SKM-1 treated with dmso at 0.1 percent for 144 hours (cell line): ENCODE measurements around the gene BIRC5.
"Not testable (repeated sequence)": the region's sequence is repeated elsewhere in the genome, so short reads cannot be mapped to it uniquely, and the experiment has no call there.

ENCODE experiments used
- DNase-seq: peaks from one replicate; lab custom pipeline; 2025; ENCODE audit not compliant: unreplicated experiment; lab: John Stamatoyannopoulos, UW

The BIRC5 gene

DNA sequence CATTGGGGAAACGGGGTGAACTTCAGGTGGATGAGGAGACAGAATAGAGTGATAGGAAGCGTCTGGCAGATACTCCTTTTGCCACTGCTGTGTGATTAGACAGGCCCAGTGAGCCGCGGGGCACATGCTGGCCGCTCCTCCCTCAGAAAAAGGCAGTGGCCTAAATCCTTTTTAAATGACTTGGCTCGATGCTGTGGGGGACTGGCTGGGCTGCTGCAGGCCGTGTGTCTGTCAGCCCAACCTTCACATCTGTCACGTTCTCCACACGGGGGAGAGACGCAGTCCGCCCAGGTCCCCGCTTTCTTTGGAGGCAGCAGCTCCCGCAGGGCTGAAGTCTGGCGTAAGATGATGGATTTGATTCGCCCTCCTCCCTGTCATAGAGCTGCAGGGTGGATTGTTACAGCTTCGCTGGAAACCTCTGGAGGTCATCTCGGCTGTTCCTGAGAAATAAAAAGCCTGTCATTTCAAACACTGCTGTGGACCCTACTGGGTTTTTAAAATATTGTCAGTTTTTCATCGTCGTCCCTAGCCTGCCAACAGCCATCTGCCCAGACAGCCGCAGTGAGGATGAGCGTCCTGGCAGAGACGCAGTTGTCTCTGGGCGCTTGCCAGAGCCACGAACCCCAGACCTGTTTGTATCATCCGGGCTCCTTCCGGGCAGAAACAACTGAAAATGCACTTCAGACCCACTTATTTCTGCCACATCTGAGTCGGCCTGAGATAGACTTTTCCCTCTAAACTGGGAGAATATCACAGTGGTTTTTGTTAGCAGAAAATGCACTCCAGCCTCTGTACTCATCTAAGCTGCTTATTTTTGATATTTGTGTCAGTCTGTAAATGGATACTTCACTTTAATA, 10.4 kb downstream of the BIRC5 start:
- no peak for DNase-seq

DNA sequence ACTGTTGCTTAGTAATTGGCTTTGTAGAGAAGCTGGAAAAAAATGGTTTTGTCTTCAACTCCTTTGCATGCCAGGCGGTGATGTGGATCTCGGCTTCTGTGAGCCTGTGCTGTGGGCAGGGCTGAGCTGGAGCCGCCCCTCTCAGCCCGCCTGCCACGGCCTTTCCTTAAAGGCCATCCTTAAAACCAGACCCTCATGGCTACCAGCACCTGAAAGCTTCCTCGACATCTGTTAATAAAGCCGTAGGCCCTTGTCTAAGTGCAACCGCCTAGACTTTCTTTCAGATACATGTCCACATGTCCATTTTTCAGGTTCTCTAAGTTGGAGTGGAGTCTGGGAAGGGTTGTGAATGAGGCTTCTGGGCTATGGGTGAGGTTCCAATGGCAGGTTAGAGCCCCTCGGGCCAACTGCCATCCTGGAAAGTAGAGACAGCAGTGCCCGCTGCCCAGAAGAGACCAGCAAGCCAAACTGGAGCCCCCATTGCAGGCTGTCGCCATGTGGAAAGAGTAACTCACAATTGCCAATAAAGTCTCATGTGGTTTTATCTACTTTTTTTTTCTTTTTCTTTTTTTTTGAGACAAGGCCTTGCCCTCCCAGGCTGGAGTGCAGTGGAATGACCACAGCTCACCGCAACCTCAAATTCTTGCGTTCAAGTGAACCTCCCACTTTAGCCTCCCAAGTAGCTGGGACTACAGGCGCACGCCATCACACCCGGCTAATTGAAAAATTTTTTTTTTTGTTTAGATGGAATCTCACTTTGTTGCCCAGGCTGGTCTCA, 11.2 kb downstream of the BIRC5 start:
- DNase-seq, result no peak

DNA sequence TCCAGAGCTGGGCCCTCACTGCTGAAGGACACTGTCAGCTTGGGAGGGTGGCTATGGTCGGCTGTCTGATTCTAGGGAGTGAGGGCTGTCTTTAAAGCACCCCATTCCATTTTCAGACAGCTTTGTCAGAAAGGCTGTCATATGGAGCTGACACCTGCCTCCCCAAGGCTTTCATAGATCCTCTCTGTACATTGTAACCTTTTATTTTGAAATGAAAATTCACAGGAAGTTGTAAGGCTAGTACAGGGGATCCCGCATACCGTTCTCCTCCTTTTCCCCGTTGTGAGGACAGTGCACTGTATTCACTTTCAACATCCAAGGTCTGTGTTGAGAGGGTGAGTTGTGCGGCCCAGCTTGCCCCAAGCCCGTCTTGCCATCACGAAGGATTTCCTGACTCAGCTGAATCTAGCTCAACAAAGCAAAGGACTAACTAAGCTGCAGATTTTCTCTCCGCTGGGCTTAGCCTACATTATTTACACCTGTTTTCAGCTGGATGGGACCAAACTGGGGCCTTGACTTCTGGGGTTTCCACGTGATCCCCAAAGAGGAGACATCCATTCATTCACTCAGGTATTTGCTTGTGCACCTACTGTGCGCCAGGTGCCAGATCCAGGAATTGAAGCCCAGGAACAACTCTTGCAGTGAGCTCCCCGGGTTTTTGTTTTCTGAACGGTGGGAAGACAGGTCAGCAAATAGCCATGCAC, 12.2 kb downstream of the BIRC5 start:
- DNase-seq, result no peak

DNA sequence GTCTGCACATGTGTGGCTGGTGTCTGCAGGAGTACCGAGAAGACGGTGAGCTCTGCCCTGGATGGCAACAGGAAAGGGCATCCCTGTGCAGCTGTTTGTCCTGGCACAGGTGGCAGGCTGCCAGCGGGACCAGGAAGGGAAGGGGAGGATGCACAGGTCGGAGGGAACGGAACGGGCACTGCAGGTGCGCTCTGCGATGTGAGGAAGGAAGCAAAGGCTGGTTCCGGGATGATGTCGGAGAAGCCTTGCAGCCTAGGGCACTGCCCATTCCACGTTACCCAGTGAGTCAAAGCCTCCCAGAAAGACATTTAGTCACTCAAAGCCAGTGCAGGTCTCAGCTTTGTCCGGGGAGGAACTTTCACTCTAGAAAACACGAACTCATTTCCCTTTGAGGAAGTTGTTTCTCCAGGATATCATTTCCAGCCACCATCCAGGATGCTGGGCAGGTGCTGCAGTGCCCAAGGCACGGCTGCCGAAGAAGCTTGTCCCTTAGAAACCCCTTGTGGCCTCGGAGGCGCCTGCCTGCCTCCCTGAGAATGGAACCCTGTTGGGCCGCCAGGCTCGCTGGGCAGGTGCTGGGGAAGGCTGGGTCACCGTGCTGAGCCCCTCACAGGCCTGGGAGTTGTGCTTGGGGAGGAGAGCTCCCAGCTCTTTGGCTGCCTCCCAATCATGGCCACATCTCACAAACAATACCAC, 12.9 kb downstream of the BIRC5 start:
- DNase-seq, result no peak

DNA sequence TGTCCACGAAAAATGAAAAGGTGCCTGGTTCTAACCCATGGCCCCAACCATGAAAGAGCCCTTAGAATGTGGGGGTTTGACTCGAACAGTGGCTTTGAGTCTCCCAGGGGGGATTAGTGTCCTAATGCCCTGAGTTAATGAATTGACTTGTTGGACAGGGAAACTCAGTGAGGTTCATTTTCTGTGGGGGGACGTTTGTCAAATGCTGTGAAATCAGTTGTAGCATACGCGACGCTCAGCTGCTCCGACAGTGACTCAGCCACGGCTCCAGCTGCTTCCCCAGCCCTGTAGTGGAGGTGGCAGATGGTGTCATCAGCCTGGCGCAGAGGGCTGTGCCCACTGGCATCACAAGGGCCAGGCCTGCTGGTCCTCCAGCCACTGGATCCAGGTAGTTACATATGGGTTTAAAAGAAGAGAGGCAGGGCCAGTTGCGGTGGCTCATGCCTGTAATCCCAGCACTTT, 13.4 kb downstream of the BIRC5 start:
- no peak for DNase-seq

DNA sequence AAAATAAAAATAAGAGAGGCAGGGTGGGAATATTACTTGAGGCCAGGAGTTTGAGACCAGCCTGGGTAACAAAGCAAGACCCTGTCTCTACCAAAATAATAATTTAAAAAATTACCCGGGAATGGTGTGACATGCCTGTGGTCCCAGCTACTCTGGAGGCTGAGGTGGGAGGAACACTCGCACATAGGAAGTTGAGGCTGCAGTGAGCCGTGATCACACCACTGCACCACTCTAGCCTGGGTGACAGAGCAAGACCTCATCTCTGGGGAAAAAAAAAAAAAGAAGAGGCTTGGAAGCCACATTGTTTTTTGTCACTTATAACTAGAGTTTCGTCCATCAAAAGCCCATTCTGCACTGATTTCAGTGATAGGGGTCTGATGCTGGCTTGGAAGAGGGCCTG, 14.1 kb downstream of the BIRC5 start:
- no peak for DNase-seq

DNA sequence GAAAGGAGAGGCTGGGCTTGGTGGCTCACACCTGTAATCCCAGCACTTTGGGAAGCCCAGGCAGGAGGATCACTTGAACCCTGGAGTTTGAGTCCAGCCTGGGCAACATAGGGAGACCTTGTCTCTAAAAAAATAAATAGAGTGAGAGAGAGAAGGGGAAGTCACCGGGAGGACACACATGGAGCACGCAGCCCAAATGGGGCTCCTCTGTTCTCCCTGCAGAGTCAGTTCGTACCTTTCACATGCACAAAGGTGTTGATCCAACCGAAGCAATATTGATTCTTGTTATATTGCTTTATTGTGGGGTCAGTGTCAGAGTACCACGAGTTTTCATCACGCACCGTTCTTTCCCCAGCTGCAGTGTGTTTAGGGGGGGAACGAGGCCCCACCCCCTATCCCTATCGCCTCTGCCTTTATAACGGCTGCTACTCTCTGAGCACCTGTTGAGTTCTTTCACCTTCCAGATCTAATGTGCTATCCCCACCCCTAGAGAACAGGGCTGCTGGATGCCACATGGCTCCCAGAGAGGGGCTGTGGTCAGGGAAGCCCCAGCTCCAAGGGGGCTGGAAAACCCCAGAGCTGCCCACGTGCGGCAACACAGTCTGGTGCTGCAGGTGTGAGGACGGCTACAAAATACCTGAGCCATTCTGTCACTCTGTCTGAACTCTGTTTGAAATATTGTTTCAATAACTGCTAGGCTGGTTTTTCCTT, 16.4 kb downstream of the BIRC5 start:
- DNase-seq, result no peak

DNA sequence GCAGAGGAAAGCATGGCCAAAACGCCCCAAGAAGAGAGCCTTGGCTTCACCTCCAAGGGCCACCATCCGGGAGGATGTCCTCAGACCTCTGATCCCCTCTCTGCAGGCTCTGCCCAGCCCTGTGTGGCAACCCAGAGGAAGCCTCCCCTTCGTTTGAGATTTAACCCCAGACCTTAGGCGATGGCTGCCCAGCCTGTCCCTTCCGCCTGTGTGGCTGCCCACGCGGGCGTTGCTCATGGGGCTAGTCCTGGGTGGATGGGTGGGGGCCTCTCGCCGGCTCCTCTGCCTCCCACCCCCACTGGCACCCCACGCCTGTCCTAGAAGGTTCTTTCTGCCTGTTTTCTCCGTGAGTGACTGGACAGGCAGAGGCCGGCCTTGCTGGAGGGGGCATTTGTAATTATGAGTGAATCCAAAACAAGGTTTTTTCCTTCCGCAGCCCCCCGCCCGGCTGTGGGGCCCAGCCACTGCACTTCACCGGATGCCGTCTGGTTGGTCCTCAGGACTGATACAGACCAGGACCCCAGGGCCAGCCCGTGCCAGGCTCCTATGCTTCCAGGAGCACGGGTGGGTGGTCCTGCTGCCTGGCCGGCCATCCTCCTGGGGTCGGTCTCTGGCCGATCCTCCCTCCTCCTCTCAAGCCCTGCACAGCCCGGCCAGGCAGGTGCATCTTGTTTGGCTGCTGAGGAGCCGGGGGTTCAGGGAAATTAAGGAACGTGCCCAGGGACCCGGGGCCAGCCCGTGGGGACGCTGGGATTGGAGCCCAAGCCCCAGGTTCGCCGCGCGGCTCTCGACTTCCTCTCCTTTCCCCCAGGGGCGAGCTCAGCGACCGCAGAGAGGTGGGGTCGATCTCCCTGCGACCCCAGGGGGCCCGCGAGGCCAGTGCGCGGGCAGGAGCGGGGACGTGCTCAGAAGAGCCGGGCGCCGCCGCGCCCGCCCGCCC, 17.2 kb downstream of the BIRC5 start, which contains the start of gene TMEM235:
Gene TMEM235, plus strand, starts transcription at position 636 of the 940 bp plus-strand sequence. CDS start 393 bp downstream, outside the sequence.
- DNase-seq, result no peak

DNA sequence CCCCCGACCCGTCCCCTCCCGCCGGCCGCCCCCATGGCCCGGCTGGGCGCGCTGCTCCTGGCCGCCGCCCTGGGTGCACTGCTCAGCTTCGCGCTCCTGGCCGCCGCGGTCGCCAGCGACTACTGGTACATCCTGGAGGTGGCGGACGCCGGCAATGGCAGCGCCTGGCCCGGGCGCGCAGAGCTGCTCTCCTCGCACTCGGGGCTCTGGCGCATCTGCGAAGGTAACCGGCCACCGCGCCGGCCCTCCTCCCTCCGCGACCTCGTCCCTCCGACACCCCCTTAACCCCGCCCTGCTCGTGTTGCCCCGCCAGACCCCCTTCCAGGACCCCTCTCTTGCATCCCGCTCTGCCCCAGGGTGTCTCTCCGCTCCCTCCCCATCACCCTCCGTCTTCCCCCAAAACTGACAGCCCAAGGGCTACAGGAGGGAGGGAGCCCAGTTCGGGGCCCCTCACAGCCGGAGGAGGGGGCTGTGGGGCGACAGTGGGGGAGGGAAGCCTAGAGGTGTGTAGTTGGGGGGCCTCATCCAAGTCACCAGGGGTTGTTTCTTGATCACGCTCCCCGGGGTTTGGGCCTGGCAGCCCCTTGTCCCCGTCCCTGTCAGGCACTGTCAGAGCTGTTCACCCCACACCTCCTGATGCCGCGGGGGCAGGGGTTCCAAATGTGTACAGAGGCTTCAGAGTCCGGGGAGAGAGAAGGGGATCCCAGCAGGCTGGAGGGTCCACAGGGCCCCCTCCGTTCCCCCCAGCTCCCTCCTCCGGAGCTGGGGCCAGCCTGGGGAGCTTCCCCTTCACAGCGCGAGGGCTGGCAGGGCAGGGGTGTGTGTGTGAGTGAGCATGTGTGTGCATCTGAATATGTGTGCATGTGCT, 18.2 kb downstream of the BIRC5 start:
- no peak for DNase-seq

DNA sequence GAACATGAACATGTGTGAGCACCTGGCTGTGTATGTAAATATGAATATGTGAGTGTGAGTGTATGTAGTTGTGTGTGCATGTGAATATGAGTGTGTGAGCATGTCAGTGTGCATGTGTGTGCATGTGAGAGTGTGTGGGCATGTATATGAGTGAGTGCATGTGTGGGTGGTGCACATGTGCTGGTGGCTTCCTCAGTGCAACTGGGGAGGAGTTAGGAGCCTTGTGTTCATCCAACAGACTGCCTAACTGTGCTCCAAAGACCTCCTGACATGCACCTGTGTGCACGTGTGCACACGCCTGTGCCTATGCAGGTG, 18.8 kb downstream of the BIRC5 start:
- no peak for DNase-seq

DNA sequence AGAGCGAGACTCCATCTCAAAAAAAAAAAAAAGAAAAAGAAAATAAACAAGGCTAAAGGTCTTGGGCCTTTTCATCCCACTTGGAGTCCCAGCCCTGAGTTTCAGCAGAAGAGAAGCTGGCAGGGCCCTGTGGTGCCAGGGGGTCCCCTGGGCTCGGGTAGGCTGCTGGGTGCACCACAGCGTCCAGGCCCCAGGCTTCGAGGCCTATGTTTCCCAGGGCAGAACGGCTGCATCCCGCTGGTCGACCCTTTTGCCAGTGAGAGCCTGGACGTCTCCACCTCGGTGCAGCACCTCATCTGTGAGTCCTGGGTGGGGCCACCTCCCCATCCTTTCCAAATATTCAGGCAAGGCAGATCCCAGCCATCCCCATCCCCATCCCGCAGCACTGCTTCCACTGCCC, 19.6 kb downstream of the BIRC5 start:
- no peak for DNase-seq

DNA sequence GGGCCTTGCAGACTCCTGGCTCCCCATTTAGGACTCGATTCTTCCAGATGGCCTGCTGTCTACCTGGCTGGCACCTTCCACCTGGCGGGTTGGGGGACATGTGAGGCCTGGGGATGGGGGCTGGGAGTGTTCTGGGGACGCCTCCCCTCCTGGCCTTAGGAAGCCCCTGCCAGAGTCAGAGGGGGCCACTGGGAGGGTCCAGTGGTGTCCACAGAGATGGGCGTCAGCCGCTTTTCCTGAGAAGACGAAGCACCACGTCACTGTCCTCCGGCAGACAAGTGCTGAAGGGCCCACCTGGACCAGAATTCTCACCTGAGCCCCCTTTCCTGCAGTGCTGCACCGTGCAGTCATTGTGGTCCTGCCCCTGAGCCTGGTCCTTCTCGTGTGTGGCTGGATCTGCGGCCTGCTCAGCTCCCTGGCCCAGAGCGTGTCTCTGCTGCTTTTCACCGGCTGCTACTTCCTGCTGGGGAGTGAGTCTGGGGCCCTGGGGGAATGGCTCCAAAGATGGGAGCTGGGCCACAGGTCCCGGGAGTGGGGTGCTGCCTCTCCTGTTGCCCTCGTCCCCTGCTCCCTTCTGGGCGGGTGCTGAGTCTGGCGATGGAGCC, 20.3 kb downstream of the BIRC5 start:
- DNase-seq, result no peak

DNA sequence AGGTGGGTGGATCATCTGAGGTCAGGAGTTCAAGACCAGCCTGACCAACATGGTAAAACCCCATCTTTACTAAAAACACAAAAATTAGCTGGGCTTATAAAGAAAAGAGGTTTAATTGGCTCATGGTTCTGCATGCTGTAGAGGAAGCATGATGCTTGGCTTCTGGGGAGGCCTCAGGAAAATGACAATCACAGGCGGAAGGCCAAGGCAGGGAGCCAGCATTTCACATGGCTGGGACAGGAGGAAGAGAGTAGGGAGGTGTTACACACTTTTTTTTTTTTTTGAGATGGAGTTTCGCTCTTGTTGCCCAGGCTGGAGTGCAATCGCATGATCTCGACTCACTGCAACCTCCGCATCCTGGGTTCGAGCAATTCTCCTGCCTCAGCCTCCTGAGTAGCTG, 21.0 kb downstream of the BIRC5 start:
- DNase-seq, result not testable (repeated sequence)

DNA sequence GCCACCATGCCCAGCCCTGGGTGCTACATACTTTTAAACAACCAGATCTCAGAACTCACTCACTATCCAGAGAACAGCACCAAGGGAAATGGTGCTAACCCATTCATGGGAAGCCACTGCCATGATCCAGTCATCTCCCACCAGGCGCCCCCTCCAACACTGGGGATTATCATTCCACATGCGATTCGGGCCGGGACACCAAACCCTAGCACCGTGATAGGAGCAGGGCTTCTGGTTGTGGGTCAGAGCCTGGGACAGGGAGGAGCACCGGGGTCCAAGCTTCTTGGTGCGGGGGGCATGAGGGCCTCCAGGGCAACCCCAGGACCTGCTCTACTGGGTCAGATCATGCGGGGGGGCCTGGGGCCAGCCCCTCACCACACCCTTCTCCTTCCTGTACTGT, 21.8 kb downstream of the BIRC5 start:
- DNase-seq, result no peak

DNA sequence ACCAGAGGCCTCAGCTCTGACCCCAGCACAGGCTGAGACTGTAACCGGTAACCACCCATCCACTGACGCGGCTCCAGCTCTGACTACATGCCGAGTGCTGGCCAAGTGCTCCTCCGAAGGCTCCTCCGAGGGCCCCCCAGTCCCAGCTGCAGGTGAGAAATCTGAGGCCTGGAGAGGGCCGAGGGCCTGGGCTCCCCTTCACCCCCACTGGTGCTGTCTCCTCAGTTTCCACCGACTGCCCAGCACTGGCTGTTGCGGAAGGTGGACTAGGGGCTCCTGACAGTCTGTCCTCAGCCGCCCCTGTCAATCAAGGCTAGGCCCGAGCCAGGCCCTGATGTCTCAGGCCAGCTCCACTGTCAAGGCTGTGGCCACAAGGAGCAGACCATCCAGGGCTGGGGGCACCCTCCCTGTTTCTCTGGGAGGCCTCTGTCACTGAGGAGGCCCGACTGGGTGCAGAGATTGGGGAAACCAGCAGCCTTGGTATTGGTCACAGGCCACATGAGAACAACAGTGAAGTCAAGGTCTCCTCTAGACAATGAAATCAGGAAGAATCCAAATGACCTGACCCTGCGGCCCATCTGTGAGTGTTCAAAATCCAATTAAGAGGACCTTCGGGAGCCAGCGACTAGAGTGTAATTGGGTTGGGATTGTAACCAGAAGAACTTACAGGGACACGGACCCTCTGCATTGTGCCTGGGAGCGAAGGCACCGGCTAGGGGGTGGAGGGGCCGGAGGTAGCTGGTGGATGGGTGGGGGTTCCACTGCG, 22.5 kb downstream of the BIRC5 start:
- no peak for DNase-seq

DNA sequence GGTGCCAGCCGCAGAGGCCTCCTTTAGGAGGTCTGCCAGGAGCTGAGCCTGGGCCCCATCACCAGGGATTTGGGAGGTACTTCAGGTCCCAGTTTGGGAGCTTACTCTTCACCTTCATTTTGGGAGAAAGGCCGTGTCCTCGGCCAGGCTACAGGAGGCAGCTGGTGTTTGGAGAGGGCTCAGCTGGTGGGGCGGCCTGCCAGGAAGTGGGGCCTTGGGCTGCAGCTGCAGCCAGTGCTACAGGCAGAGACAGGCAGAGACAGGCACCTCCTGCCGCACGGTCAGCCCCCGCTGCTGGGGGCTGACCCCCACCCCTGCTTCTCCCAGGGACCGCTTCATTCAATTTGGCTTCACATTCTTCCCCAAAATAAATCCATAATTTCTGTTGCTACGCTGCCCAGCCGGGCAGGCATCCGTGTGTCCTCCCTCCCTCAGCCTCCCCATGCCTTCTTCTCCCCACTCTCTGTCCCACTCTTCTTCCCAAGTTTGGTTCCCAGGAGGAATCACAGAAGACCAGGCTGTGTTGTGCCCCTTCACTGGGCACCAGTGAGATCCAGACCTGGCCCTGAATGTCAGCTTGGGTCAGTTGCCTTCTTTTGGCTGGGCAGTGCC, 23.5 kb downstream of the BIRC5 start:
- no peak for DNase-seq
